Measurements from ENCODE around the gene ARHGAP22. TPM values are rescaled to one million over a fixed set of nuclear protein-coding genes. Genes with fewer than 3 reads are reported as not detected.

ARHGAP22 gene
- total RNA-seq, 6 donors from 2014 or later, result 1.4 to 25.1 (median 7.1) TPM

- Histone ChIP-seq H3K27ac (no peak overlapping the region), H3K4me3 (no peak overlapping the region), H3K27me3 (no peaks in the 10 kb centered on the region), H3K36me3 (no peaks in the 10 kb centered on the region), H3K4me1 (peaks cover 0 to 6% (median 0%) of the 10 kb centered on the region in 4 donors), H3K9me3 (no peaks in the 10 kb centered on the region)
- WGBS, 2 donors, result 61 to 74% methylated on average over 4 of the region's 4 CpGs
- DNase-seq, result no peak
- no peak for TF ChIP-seq POLR2AphosphoS5 (IDR thresholded peaks at IDR 0.05)
- TF ChIP-seq CTCF (IDR thresholded peaks at IDR 0.05), result no peak
- no peak for TF ChIP-seq EP300 (IDR thresholded peaks at IDR 0.05)
- TF ChIP-seq POLR2A (IDR thresholded peaks at IDR 0.05), result no peak
- ATAC-seq (ENCODE audit: low FRiP score in 2 of 2), result no peak
Observed at GRCh38 chr10:48504141-48504885, 100.6 kb downstream of the ARHGAP22 start.

- Histone ChIP-seq H3K4me3 (no peak overlapping the region), H3K36me3 (no peaks in the 10 kb centered on the region), H3K27ac (no peak overlapping the region), H3K27me3 (no peaks in the 10 kb centered on the region), H3K4me1 (no peaks in the 10 kb centered on the region), H3K9me3 (no peaks in the 10 kb centered on the region)
- 86 to 91% methylated on average over 9 to 11 of the region's 11 CpGs for WGBS, 2 donors
- DNase-seq (no peak), ATAC-seq (ENCODE audit: low FRiP score in 2 of 2) (no peak)
- TF ChIP-seq CTCF (IDR thresholded peaks at IDR 0.05) (no peak), EP300 (IDR thresholded peaks at IDR 0.05) (no peak), POLR2AphosphoS5 (IDR thresholded peaks at IDR 0.05) (no peak), POLR2A (IDR thresholded peaks at IDR 0.05) (no peak)
Observed at GRCh38 chr10:48503293-48503911, 101.5 kb downstream of the ARHGAP22 start.

GRCh38 chr10:48502791-48503190, 102.1 kb downstream of the ARHGAP22 start:
- Histone ChIP-seq H3K4me3 (no peak overlapping the region), H3K27ac (no peak overlapping the region), H3K27me3 (no peaks in the 10 kb centered on the region), H3K4me1 (no peaks in the 10 kb centered on the region), H3K36me3 (no peaks in the 10 kb centered on the region), H3K9me3 (no peaks in the 10 kb centered on the region)
- no peak for DNase-seq
- WGBS, 2 donors, result 87 to 90% methylated on average over 9 of the region's 9 CpGs
- no peak for TF ChIP-seq CTCF (IDR thresholded peaks at IDR 0.05)
- TF ChIP-seq POLR2A (IDR thresholded peaks at IDR 0.05), result no peak
- no peak for TF ChIP-seq EP300 (IDR thresholded peaks at IDR 0.05)
- no peak for TF ChIP-seq POLR2AphosphoS5 (IDR thresholded peaks at IDR 0.05)
- no peak for ATAC-seq (ENCODE audit: low FRiP score in 2 of 2)

- 81 to 88% methylated on average over 6 of the region's 6 CpGs for WGBS, 2 donors
- TF ChIP-seq EP300 (IDR thresholded peaks at IDR 0.05) (no peak), POLR2A (IDR thresholded peaks at IDR 0.05) (no peak), CTCF (IDR thresholded peaks at IDR 0.05) (no peak), POLR2AphosphoS5 (IDR thresholded peaks at IDR 0.05) (no peak)
- H3K27me3 ChIP-seq, result no peaks in the 10 kb centered on the region
- H3K36me3 ChIP-seq, result no peaks in the 10 kb centered on the region
- peak in 1 of 2 donors; percentile 2 for ATAC-seq (ENCODE audit: low FRiP score in 2 of 2)
- H3K9me3 ChIP-seq, result no peaks in the 10 kb centered on the region
- no peaks in the 10 kb centered on the region for H3K4me1 ChIP-seq
- H3K4me3 ChIP-seq, result no peak overlapping the region
- H3K27ac ChIP-seq, result no peak overlapping the region
- no peak for DNase-seq
Observed at GRCh38 chr10:48501787-48502771, 102.8 kb downstream of the ARHGAP22 start.

Measured in upper lobe of left lung (tissue), 6 donors.